Fibroblast of the aortic adventitia (primary cell): ENCODE results near the gene CEP95. TPM values are rescaled to one million over a fixed set of nuclear protein-coding genes. Genes with fewer than 3 reads are reported as not detected.

Experiments used
- DNase-seq: peaks from one replicate; pipeline ENCODE4 v3.0.0-alpha.2; 2010; ENCODE audit warnings: low read depth
- H3K4me3 ChIP-seq: 2 replicates; pipeline ENCODE4 v1.5.1; 2011; ENCODE audit warnings: low read depth, mild to moderate bottlenecking, control low read depth, low read length, moderate library complexity
- total RNA-seq: library from RNA; depleted of rRNA; stranded (reverse); fragments of >200 nt; gene quantifications from 2 replicates; pipeline ENCODE4 v1.2.3, GENCODE V29; 2012; ENCODE audit warnings: low replicate concordance
- TF ChIP-seq, protein P1 (sequence below): IDR thresholded peaks from 2 replicates; pipeline ENCODE4 v1.5.1; 2011; ENCODE audit warnings: mild to moderate bottlenecking, low read length, control low read depth, inconsistent platforms; ENCODE audit not compliant: insufficient read depth

The CEP95 gene
- total RNA-seq, 1 donor, result 32.8 TPM

DNA sequence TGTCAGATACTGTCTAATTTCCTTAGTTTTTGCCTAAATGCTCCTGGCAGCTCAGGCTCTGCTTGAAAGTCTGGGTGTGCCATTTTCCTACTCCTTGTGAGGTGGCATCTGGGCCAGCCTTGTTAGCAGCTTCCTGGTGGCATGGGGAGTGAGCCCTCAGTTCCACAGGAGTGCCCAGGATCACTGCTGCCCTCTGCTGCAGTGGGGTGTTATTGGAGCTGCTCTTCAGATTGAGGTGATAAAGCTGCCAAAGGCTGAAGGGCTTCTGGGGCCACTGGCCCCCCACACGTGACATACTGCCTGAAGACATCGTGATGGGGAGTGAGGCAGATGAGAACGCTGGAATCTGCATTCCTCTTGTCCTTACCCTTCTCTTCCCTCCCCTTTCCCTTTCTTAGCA, 27.4 kb downstream of the CEP95 start:
- TF ChIP-seq, protein P1, sequence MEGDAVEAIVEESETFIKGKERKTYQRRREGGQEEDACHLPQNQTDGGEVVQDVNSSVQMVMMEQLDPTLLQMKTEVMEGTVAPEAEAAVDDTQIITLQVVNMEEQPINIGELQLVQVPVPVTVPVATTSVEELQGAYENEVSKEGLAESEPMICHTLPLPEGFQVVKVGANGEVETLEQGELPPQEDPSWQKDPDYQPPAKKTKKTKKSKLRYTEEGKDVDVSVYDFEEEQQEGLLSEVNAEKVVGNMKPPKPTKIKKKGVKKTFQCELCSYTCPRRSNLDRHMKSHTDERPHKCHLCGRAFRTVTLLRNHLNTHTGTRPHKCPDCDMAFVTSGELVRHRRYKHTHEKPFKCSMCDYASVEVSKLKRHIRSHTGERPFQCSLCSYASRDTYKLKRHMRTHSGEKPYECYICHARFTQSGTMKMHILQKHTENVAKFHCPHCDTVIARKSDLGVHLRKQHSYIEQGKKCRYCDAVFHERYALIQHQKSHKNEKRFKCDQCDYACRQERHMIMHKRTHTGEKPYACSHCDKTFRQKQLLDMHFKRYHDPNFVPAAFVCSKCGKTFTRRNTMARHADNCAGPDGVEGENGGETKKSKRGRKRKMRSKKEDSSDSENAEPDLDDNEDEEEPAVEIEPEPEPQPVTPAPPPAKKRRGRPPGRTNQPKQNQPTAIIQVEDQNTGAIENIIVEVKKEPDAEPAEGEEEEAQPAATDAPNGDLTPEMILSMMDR, result peak; percentile 25
- no peak for DNase-seq
- no peak overlapping the region for H3K4me3 ChIP-seq

DNA sequence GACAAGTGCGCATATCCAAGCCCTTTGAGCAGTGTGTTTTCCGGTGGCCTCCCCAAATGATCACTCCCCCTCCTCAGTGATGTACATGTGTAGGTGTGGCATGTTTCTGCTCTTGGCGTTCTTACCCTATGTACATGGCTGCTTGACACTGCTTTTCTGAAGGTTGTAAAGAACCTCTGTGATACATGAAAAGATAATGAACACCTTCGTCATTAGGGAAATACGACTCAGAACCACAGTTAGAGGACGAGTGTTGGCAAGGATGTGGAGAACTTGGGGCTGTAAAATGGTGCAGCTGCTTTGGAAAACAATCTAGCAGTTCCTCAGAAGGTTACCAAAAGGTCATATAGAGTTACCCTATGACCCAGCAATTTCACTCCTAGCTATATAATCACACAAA, 28.6 kb downstream of the CEP95 start:
- peak; percentile 41 for DNase-seq
- no peak overlapping the region for H3K4me3 ChIP-seq
- TF ChIP-seq, protein P1, result no peak

DNA sequence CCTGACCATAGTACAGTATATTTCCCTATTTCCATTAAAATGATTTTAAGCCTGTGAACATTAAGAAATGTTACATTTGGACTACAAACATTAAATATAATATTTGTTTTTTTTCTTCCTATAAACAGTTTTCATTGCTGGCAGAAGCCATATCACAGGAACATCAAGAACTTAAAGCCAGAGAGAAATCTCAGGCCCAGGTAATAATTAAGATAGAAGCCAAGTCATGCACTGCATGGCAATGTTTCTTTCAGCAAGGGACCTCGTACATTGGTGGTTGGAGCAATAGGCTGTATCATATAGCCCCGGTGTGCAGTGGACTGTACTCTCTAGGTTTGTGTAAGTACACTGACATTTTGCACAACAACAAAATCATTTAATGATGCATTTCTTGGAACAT, 30.1 kb downstream of the CEP95 start:
- no peak for DNase-seq
- TF ChIP-seq, protein P1, result no peak

DNA sequence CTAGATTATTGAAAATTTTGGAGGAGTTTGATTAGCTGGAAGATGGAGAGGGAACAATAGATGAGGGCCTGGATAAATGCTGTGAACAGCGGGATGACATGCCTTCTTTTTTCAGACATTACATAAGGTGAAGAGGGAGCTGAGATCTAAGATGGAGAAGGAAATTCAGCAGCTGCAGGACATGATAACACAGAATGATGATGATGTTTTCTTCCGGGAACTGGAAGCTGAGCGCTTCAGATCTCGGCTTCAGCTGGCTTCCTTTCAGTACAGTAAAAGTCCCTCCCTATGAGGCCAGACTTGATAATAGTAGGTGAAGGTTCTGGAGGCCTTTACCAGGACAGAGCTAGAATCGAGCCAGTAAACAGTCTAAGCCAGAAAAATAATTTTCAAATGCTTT, 30.7 kb downstream of the CEP95 start:
- no peak for DNase-seq
- TF ChIP-seq, protein P1, result no peak
- H3K4me3 ChIP-seq, result no peak overlapping the region

More for the DNA sequence above, 30.1 kb downstream of the CEP95 start:
- no peak overlapping the region for H3K4me3 ChIP-seq

DNA sequence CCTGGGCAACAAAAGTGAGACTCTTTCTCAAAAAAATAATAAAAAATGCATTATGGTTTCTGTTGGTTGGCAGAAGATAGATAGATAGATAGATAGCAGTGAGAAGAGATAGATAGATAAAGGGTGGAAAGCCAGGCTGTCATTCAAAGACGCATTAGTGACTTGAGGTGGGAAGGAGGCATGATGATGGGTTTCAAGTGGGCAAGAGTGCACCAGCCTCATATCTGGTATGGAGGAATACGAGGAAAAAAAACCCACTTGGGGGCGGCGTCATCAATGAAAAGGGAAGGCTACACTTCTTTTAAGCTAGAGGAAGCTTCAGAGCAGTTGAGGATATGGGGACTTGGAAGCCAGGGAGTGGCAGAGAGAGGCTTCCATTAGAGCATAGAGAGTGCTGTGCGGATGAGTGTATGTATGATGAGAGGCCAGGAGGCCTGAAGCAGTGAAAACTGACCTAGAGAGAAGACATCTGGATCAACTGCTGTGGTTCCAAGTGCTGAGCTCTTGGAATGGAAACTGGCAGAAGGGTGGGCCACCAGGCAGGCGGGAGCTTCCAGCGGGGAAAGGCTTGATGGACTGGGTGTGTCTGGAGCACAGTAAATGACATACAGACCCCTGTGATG, 31.8 kb downstream of the CEP95 start:
- DNase-seq, result no peak
- H3K4me3 ChIP-seq, result no peak overlapping the region
- TF ChIP-seq, protein P1, result no peak

DNA sequence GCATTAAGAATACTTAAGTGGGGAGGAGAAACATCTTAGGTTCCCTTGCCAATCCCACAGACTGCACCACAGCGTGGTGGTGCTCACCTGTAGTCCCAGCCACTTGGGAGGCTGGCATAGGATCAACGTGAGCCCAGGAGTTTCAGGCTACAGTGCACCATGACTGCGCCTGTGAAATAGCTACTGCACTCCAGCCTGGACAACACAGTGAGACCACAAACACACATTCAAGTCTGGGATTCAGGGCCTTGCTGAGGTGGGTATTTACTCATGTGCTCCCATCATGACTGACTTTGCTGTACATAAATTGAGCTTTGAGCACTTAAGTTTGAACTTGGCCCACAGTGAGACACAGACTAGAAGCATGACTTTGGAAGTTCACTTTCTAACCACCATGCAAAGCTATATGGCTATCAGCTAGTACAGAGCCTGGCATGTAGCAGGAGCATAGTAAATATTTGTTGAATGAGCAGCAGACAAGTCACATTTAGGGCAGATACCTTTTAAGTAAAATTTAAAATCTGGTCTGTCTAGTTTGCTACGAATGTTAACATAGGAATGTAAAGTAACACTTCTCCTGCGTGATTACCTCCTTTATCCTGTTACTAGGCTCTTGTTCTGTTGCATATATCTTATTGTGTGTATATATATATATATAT, 33.5 kb downstream of the CEP95 start:
- DNase-seq, result no peak
- TF ChIP-seq, protein P1, result no peak
- H3K4me3 ChIP-seq, result no peak overlapping the region
